B cell (primary cell): ENCODE data around the gene NUDT9. TPM values are rescaled to one million over a fixed set of nuclear protein-coding genes. Genes with fewer than 3 reads are reported as not detected.
"Not testable (repeated sequence)": the region's sequence is repeated elsewhere in the genome, so short reads cannot be mapped to it uniquely, and the experiment has no call there.

Source experiments
- ATAC-seq: fragments of 200-7000 bp; cut with Tn5 transposase; one replicate; pipeline ENCODE4 v1.10.0; 2021; ENCODE audit warnings: low read depth, mild to moderate bottlenecking, moderate number of reproducible peaks, moderate library complexity
- CTCF ChIA-PET: fragments of 350-600 bp; sonication (Branson Sonifier 250); formaldehyde crosslinking; loops from one replicate; lab custom pipeline; 2021; ENCODE audit warnings: antibody characterized with exemption, inconsistent platforms; lab: Charles Lee
- POLR2A ChIA-PET: fragments of 350-600 bp; sonication (Branson Sonifier 250); formaldehyde crosslinking; loops from one replicate; lab custom pipeline; 2021; ENCODE audit warnings: antibody characterized with exemption; lab: Charles Lee
- DNase-seq: peaks from one replicate; pipeline ENCODE4 v3.0.0; 2013
- H2AFZ ChIP-seq: 2 replicates; pipeline ENCODE4 v1.6.1; 2012; ENCODE audit warnings: mild to moderate bottlenecking, low read depth, low read length; ENCODE audit not compliant: insufficient read depth, poor library complexity, severe bottlenecking
- H3K27ac ChIP-seq, 2 donors: 1 replicate in 1 of 2; 2 replicates in 1 of 2; pipeline ENCODE4 v1.5.1; 2012 to 2013; ENCODE audit warnings: low read length in 2 of 2, mild to moderate bottlenecking in 2 of 2, moderate library complexity in 1 of 2
- H3K27me3 ChIP-seq, 4 experiments: fragments of 200-600 bp in 1 of 4; sonication (generic) in 1 of 4; replicated peaks in 1 of 4; 1 replicate in 2 of 4; 2 replicates in 2 of 4; pipeline versions ENCODE4 v1.6.1 to v1.7.0; 2013 to 2016; ENCODE audit warnings: low read length in 3 of 4, mild to moderate bottlenecking in 2 of 4, mixed read lengths in 1 of 4, moderate library complexity in 1 of 4; ENCODE audit not compliant: insufficient read depth in 4 of 4, control insufficient read depth in 3 of 4; ENCODE audit errors: control extremely low read depth in 1 of 4
- H3K36me3 ChIP-seq, 2 experiments: replicated peaks in 1 of 2; 1 replicate in 1 of 2; 2 replicates in 1 of 2; pipeline versions ENCODE4 v1.6.1 to v1.7.1; 2013; ENCODE audit warnings: low read length in 1 of 2; ENCODE audit not compliant: insufficient read depth in 2 of 2, control insufficient read depth in 1 of 2; ENCODE audit errors: control extremely low read depth in 1 of 2, extremely low read depth in 1 of 2
- H3K4me1 ChIP-seq, 2 donors: fragments of 200-600 bp in 1 of 2; sonication (generic) in 1 of 2; 1 replicate in 1 of 2; 2 replicates in 1 of 2; pipeline versions ENCODE4 v1.5.1 to v1.6.1; 2013 to 2017; ENCODE audit warnings: low read length in 2 of 2; ENCODE audit not compliant: control insufficient read depth in 2 of 2, insufficient read depth in 2 of 2
- H3K4me2 ChIP-seq: replicated peaks from 2 replicates; pipeline ENCODE3; 2012; ENCODE audit warnings: mild to moderate bottlenecking, low read depth, low read length; ENCODE audit not compliant: poor library complexity, severe bottlenecking
- H3K4me3 ChIP-seq, 5 experiments: fragments of 200-600 bp in 1 of 5; sonication (generic) in 1 of 5; 1 replicate in 3 of 5; 2 replicates in 2 of 5; pipeline versions ENCODE4 v1.5.1 to v1.7.0; 2011 to 2016; ENCODE audit warnings: low read length in 4 of 5, mild to moderate bottlenecking in 4 of 5, low read depth in 2 of 5, control low read depth in 1 of 5, moderate library complexity in 1 of 5; ENCODE audit not compliant: insufficient read depth in 1 of 5; ENCODE audit errors: control extremely low read depth in 1 of 5, extremely low read depth in 1 of 5
- H3K79me2 ChIP-seq: fragments of 200-600 bp; sonication (generic); one replicate; pipeline ENCODE4 v1.6.0; 2016; ENCODE audit warnings: low read length; ENCODE audit not compliant: control insufficient read depth, insufficient read depth
- H3K9ac ChIP-seq: fragments of 200-600 bp; sonication (generic); 2 replicates; pipeline ENCODE4 v1.6.1; 2017; ENCODE audit warnings: mild to moderate bottlenecking, low read length, moderate library complexity
- H3K9me3 ChIP-seq, 3 donors: one replicate each; pipeline versions ENCODE4 v1.6.1 to v1.7.1; 2013; ENCODE audit warnings: low read length in 2 of 3; ENCODE audit not compliant: control insufficient read depth in 2 of 3, insufficient read depth in 1 of 3; ENCODE audit errors: control extremely low read depth in 1 of 3
- H4K20me1 ChIP-seq: 2 replicates; pipeline ENCODE4 v1.6.0; 2012; ENCODE audit warnings: mild to moderate bottlenecking, low read length; ENCODE audit not compliant: insufficient read depth, control insufficient read depth, poor library complexity, severe bottlenecking
- H3K27ac Mint-ChIP-seq: one replicate; pipeline ENCODE4 v1.8.0; 2021; ENCODE audit warnings: mixed read lengths
- H3K27me3 Mint-ChIP-seq: one replicate; pipeline ENCODE4 v1.8.0; 2021; ENCODE audit warnings: mixed read lengths
- H3K4me1 Mint-ChIP-seq: one replicate; pipeline ENCODE4 v1.8.0; 2021; ENCODE audit warnings: mixed read lengths
- H3K4me3 Mint-ChIP-seq: one replicate; pipeline ENCODE4 v1.8.0; 2021; ENCODE audit warnings: mixed read lengths
- H3K9me3 Mint-ChIP-seq: one replicate; pipeline ENCODE4 v1.8.0; 2022; ENCODE audit warnings: mixed read lengths; ENCODE audit not compliant: insufficient read depth
- CTCF ChIP-seq: fragments of 200-600 bp; IDR thresholded peaks from one replicate; pipeline ENCODE4 v1.8.0; 2022; ENCODE audit warnings: antibody characterized with exemption, mild to moderate bottlenecking
- EZH2 ChIP-seq: IDR thresholded peaks from 2 replicates; pipeline ENCODE4 v1.6.1; 2012; ENCODE audit warnings: borderline replicate concordance, low read depth, mild to moderate bottlenecking, moderate library complexity, low read length; ENCODE audit not compliant: insufficient read depth, poor library complexity, severe bottlenecking
- WGBS: methylation state at CpG from one replicate; pipeline ENCODE4 v1.1.5; 2013; ENCODE audit warnings: missing lambda C conversion rate; ENCODE audit not compliant: insufficient coverage; 5-methylcytosine and 5-hydroxymethylcytosine counted together
- intact Hi-C: fragments of 100-400 bp; cut with micrococcal nuclease; formaldehyde crosslinking; loops from one replicate; pipeline ENCODE4 v1.10.0; 2022
- polyA plus RNA-seq: library from polyadenylated mRNA; depleted of rRNA; stranded (reverse); fragments of >200 nt; gene quantifications from 2 replicates; pipeline ENCODE4 v1.2.3, GENCODE V29; 2012
- total RNA-seq, 2 donors: library from RNA; stranded (reverse); fragments of 120-200 nt in 1 of 2; gene quantifications; 1 replicate in 1 of 2; 2 replicates in 1 of 2; pipeline versions ENCODE4 v1.2.3 to v1.2.4, GENCODE V29; 2013 to 2022

Gene NUDT9
- total and polyA plus RNA-seq, 2 donors (not counting 1 experiment from before 2014, with no cell fraction given): 10.0 to 17.5 TPM

GRCh38 chr4:87444741-87445140 is 22.4 kb downstream of the NUDT9 start:
- H3K4me2 ChIP-seq: no peak overlapping the region
- no peak overlapping the region for H3K9ac ChIP-seq
- ATAC-seq (no peak), DNase-seq (no peak)
- H3K27ac ChIP-seq: no peak overlapping the region
- H3K9me3 Mint-ChIP-seq: no peaks in the 10 kb centered on the region
- no peaks in the 10 kb centered on the region for H3K79me2 ChIP-seq
- no peaks in the 10 kb centered on the region for H3K4me1 ChIP-seq
- WGBS: no CpG with 5 or more reads among the region's 1 CpG
- no peaks in the 10 kb centered on the region for H3K4me1 Mint-ChIP-seq
- no peaks in the 10 kb centered on the region for H3K9me3 ChIP-seq
- no peak overlapping the region for H3K4me3 ChIP-seq
- POLR2A ChIA-PET: no interaction called here
- CTCF ChIA-PET: no interaction called here
- no peaks in the 10 kb centered on the region for H3K27me3 Mint-ChIP-seq
- H3K36me3 ChIP-seq: peaks cover 3 to 26% of the 10 kb centered on the region in 2 experiments
- intact Hi-C loops: no loop called here
- H4K20me1 ChIP-seq: no peaks in the 10 kb centered on the region
- H2AFZ ChIP-seq: no peak overlapping the region
- TF ChIP-seq EZH2 (no peak), CTCF (no peak)
- no peak overlapping the region for H3K4me3 Mint-ChIP-seq
- H3K27ac Mint-ChIP-seq: no peak overlapping the region
- H3K27me3 ChIP-seq: no peaks in the 10 kb centered on the region

GRCh38 chr4:87445964-87446363 is 23.6 kb downstream of the NUDT9 start:
- Histone ChIP-seq H3K4me3 (no peak overlapping the region), H3K27me3 (no peaks in the 10 kb centered on the region), H3K4me2 (no peak overlapping the region), H2AFZ (no peak overlapping the region), H3K4me1 (no peaks in the 10 kb centered on the region), H4K20me1 (no peaks in the 10 kb centered on the region), H3K27ac (no peak overlapping the region), H3K79me2 (no peaks in the 10 kb centered on the region), H3K36me3 (peaks cover 6 to 25% of the 10 kb centered on the region in 2 experiments), H3K9me3 (no peaks in the 10 kb centered on the region), H3K9ac (no peak overlapping the region)
- no peaks in the 10 kb centered on the region for H3K9me3 Mint-ChIP-seq
- CTCF ChIA-PET: interaction anchor here (0.7 to 0.8 kb wide), 2 partner anchors 71 to 295 kb away, joined by 3 to 4 read pairs; no protein-coding TSS in a partner anchor
- no peaks in the 10 kb centered on the region for H3K27me3 Mint-ChIP-seq
- TF ChIP-seq EZH2 (no peak), CTCF (no peak)
- H3K4me3 Mint-ChIP-seq: no peak overlapping the region
- POLR2A ChIA-PET: interaction anchor here (0.6 kb wide), 1 partner anchor 13 kb away, joined by 3 read pairs; no protein-coding TSS in a partner anchor
- H3K4me1 Mint-ChIP-seq: no peaks in the 10 kb centered on the region
- ATAC-seq (no peak), DNase-seq (no peak)
- intact Hi-C loops: no loop called here
- WGBS: no CpG with 5 or more reads among the region's 3 CpGs
- H3K27ac Mint-ChIP-seq: no peak overlapping the region

GRCh38 chr4:87446375-87446774 is 24.0 kb downstream of the NUDT9 start:
- H3K4me1 ChIP-seq, H2AFZ ChIP-seq, intact Hi-C loops, H3K27ac Mint-ChIP-seq, H3K4me2 ChIP-seq, H3K4me1 Mint-ChIP-seq, ATAC-seq, H3K9me3 Mint-ChIP-seq, H4K20me1 ChIP-seq, H3K9me3 ChIP-seq, H3K27ac ChIP-seq, H3K4me3 ChIP-seq, CTCF ChIA-PET, H3K27me3 ChIP-seq, DNase-seq, H3K27me3 Mint-ChIP-seq, H3K79me2 ChIP-seq, H3K9ac ChIP-seq, H3K4me3 Mint-ChIP-seq: not testable (repeated sequence)
- POLR2A ChIA-PET: interaction anchor here (0.6 kb wide), 1 partner anchor 13 kb away, joined by 3 read pairs; no protein-coding TSS in a partner anchor
- peaks cover 6 to 27% of the 10 kb centered on the region in 2 experiments for H3K36me3 ChIP-seq
- WGBS: no CpG with 5 or more reads among the region's 6 CpGs
